Tibial artery (tissue), 4 donors: ENCODE data around the gene MT1E.
"Not testable (repeated sequence)": the region's sequence is repeated elsewhere in the genome, so short reads cannot be mapped to it uniquely, and the experiment has no call there.

ENCODE experiments used
- DNase-seq, 2 donors: peaks; one replicate each; pipeline ENCODE4 v3.0.0-alpha.2; 2019
- H3K27ac ChIP-seq, 2 donors: fragments of 200-600 bp; sonication (generic) in 1 of 2; 1 replicate in 1 of 2; 2 replicates in 1 of 2; pipeline ENCODE4 v1.5.1; 2018 to 2019; ENCODE audit warnings: mild to moderate bottlenecking in 1 of 2
- H3K27me3 ChIP-seq, 2 donors: fragments of 200-600 bp; sonication (generic) in 1 of 2; one replicate each; pipeline versions ENCODE4 v1.5.1 to v1.6.0; 2016 to 2019
- H3K36me3 ChIP-seq, 3 donors: fragments of 200-600 bp; sonication (generic) in 2 of 3; one replicate each; pipeline ENCODE4 v1.5.1; 2016 to 2019; ENCODE audit warnings: mild to moderate bottlenecking in 2 of 3
- H3K4me1 ChIP-seq, 4 donors: fragments of 200-600 bp; sonication (generic) in 2 of 4; 1 replicate in 3 of 4; 2 replicates in 1 of 4; pipeline ENCODE4 v1.5.1; 2016 to 2019
- H3K4me3 ChIP-seq, 2 donors: fragments of 200-600 bp; sonication (generic) in 1 of 2; 1 replicate in 1 of 2; 2 replicates in 1 of 2; pipeline ENCODE4 v1.5.1; 2018 to 2019; ENCODE audit warnings: mild to moderate bottlenecking in 2 of 2
- H3K9me3 ChIP-seq, 3 donors: fragments of 200-600 bp; sonication (generic) in 1 of 3; one replicate each; pipeline ENCODE4 v1.5.1; 2016 to 2019
- intact Hi-C: fragments of 100-400 bp; cut with DNase I; formaldehyde crosslinking; loops from one replicate; pipeline ENCODE4 v1.15.0; 2023; ENCODE audit warnings: low total_unique reads
- TF ChIP-seq, protein P1 (sequence below), 2 experiments: fragments of 200-600 bp in 1 of 2; fragments of 450-650 bp in 1 of 2; IDR thresholded peaks; one replicate each; pipeline ENCODE4 v1.5.1; 2017 to 2019; ENCODE audit warnings: antibody characterized with exemption in 2 of 2, mild to moderate bottlenecking in 1 of 2, moderate library complexity in 1 of 2

The MT1E gene

DNA sequence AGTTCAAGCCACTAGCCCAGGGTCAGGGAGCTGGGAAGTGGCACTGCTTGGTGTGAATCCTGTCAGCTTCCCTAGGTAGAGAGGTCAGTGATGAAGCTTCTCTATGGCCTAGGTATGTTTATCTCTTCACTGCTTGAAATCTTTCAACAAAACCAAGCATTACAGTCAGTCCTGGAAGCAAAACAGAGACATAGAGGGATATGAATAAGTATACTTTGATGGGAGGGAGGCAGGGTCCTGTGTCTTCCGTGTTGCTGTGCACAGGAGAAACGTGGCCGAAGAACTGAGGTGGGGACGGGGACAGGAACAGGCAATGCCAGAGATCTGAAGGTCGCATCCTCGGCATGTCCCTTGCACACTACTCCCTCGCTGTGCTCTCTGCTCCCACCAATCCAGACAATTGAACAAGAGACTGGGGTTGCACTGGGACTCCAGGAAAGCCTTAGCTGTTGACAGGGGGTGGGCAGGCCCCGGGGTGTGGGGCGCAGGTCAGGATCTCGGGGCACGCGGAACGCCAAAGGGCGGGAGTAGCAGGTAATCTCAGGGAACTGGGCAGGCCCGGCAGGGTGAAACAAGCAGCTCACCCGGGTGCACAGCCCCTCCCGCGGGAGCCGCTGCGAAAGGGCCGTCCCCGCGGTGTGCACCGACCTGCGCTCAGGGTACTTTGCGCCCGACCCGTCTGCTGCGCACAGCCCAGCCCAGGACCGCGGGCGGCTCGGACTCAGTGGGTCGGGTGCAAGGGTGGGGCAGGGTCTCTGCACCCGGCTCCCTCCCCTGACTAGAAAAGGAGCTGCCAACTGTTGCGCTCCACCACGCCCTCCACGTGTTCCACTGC, 43.6 kb downstream of the MT1E start, which contains the start of gene MT1H:
TSS of gene MT1H (plus strand) at position 810 of the 835 bp plus-strand sequence. CDS start 71 bp downstream, outside the sequence.
- intact Hi-C loops = loop anchor here (5.0 kb wide), 1 partner anchor 33 kb away; no protein-coding TSS in a partner anchor
- no peak within 1 kb of the TSS for H3K4me3 ChIP-seq

DNA sequence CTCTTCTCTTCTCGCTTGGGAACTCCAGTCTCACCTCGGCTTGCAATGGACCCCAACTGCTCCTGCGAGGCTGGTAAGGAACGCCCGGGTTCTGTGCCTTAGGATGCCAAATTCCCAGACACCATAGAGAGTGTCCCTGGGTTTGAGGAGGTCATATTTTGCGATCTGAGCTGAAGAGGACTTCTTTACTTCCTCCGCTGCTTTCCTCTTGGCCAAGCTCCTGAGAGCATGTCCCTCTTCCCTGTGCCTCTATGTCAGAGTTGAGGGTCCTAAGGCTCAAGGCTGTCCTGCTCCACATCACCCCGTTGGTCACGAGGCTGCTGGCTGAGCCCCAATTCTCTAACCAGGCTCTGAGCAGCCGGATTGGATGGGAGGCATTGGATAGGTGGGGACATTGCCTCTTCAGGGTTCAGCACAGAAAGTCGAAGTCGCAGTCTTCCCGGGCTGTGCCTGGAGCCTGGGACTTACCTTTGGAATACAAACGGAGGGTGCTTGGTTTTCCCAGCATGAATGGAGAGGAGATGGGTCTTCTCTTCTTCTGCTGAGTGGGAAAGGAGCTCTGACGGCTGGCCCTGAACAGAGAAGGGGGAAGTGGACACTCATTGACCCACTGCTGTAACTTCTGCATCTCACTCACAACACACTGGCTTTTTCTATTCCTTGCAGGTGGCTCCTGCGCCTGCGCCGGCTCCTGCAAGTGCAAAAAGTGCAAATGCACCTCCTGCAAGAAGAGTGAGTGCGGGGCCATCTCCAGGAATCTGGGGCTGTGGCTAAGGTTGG, 44.4 kb downstream of the MT1E start:
- H3K36me3 ChIP-seq = no peaks in the 10 kb centered on the region
- no peaks in the 10 kb centered on the region for H3K9me3 ChIP-seq
- TF ChIP-seq, protein P1, sequence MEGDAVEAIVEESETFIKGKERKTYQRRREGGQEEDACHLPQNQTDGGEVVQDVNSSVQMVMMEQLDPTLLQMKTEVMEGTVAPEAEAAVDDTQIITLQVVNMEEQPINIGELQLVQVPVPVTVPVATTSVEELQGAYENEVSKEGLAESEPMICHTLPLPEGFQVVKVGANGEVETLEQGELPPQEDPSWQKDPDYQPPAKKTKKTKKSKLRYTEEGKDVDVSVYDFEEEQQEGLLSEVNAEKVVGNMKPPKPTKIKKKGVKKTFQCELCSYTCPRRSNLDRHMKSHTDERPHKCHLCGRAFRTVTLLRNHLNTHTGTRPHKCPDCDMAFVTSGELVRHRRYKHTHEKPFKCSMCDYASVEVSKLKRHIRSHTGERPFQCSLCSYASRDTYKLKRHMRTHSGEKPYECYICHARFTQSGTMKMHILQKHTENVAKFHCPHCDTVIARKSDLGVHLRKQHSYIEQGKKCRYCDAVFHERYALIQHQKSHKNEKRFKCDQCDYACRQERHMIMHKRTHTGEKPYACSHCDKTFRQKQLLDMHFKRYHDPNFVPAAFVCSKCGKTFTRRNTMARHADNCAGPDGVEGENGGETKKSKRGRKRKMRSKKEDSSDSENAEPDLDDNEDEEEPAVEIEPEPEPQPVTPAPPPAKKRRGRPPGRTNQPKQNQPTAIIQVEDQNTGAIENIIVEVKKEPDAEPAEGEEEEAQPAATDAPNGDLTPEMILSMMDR (IDR thresholded peaks at IDR 0.05) = no peak
- H3K4me1 ChIP-seq = peaks cover 0 to 21% (median 17%) of the 10 kb centered on the region in 4 donors
- no peak overlapping the region for H3K4me3 ChIP-seq
- no peak for DNase-seq
- peaks cover 3 to 86% of the 10 kb centered on the region in 2 donors for H3K27me3 ChIP-seq
- no peak overlapping the region for H3K27ac ChIP-seq
- intact Hi-C loops = loop anchor here (5.0 kb wide), 1 partner anchor 32 kb away; no protein-coding TSS in a partner anchor

More for the DNA sequence above, 43.6 kb downstream of the MT1E start, which contains the start of gene MT1H:
- H3K4me1 ChIP-seq = peaks cover 0 to 21% (median 17%) of the 10 kb centered on the region in 4 donors
- no peak for DNase-seq
- H3K36me3 ChIP-seq = no peaks in the 10 kb centered on the region
- no peak within 1 kb of the TSS for H3K27ac ChIP-seq
- H3K27me3 ChIP-seq = peaks cover 3 to 86% of the 10 kb centered on the region in 2 donors
- TF ChIP-seq, protein P1 (IDR thresholded peaks at IDR 0.05) = no peak
- no peaks in the 10 kb centered on the region for H3K9me3 ChIP-seq

DNA sequence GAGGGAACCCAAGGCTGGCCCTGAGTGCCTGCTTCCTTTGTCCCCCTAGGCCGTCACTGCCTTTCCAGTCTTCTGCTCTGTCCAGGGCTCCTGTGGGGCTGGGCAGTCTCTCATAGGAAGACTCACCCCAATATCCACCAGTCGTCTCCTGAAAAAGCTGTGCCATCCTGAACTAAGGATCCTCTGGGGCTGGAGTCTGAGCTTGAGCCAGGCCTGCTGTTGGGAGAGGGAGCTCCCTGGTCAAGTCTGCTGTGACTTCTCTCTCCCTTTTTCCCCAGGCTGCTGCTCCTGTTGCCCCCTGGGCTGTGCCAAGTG, 45.0 kb downstream of the MT1E start:
- no peak for DNase-seq
- Histone ChIP-seq H3K4me3 (no peak overlapping the region), H3K36me3 (no peaks in the 10 kb centered on the region), H3K4me1 (peaks cover 0 to 23% (median 18%) of the 10 kb centered on the region in 4 donors), H3K27ac (no peak overlapping the region), H3K27me3 (peaks cover 3 to 87% of the 10 kb centered on the region in 2 donors), H3K9me3 (no peaks in the 10 kb centered on the region)
- intact Hi-C loops = no loop called here
- TF ChIP-seq, protein P1 (IDR thresholded peaks at IDR 0.05) = no peak

DNA sequence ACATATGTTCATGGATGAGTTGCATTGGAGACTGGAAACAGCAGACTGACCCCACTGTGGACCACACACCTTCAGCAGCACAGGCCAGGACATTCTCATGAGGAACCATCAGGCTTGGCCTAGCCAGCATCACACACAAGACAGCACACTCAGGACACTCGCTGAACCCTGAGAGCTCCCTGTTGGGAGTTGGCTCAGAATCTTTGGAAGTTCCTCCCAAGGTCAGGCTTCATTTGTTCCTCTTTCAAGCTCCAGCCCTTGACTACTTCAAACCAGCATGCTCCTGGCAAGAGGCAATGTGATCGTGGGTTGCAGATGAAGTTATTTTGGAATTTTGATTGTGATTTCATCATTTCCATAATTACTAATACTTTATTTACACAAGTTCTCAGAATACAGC, 46.1 kb downstream of the MT1E start:
- H3K4me1 ChIP-seq = peaks cover 0 to 31% (median 25%) of the 10 kb centered on the region in 4 donors
- H3K9me3 ChIP-seq, H3K36me3 ChIP-seq, intact Hi-C loops, H3K27ac ChIP-seq, H3K4me3 ChIP-seq, DNase-seq: not testable (repeated sequence)
- peaks cover 3 to 85% of the 10 kb centered on the region in 2 donors for H3K27me3 ChIP-seq

DNA sequence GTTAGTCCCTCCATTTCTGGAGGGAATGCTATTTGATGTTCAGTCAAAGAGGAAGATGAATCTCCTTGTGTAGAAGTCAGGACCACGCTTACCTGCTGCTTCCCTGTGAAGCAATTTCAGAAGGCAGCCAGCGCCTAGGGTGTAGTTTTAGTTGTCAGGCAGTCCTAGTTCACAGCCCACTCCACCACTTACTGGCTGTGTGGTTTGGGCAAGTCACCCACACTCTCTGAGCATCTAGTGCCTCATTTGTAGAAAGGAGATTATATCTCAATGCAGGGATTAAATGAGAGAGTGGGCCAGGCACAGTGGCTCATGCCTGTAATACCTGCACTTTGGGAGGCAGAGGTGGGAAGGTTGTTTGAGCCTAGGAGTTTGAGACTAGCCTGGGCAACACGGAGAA, 46.6 kb downstream of the MT1E start:
- DNase-seq, H3K4me3 ChIP-seq, intact Hi-C loops, H3K36me3 ChIP-seq, H3K9me3 ChIP-seq, H3K27ac ChIP-seq: not testable (repeated sequence)
- Histone ChIP-seq H3K27me3 (peaks cover 3 to 80% of the 10 kb centered on the region in 2 donors), H3K4me1 (peaks cover 0 to 31% (median 24%) of the 10 kb centered on the region in 4 donors)

DNA sequence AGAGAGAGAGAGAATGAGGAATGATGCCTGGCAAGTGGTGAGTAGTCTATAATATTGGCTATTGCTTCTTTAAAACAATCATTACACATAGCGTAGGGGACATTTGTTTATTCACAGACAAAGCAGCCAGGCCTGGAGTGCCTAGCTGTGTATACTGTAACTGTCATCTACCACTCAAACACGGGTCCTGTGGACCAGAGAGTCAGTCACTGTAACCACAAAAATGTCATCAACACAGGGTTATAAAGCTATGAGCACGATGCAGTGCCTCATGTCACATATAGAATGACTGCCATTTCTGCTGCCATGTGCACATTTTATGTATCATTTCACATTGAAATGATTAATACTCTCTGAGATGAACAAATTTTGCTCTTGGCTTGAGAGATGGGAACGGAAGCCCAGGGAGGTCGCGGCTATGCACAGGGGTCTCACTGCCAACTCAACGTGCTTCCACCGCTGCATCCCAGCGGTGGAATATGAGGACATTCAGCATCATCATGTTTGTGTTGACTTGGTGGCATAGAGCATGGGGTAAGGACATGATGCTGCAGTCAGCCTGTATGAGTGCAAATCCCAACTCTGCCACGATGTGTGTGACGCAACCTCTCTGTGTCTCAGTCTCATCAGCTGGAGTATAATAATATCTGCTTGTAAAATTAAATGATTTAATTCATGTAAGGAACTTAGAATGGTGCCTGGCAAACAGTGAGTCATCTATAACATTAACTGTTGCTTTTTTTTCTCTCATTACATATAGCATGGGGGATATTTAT, 47.4 kb downstream of the MT1E start:
- no peak overlapping the region for H3K27ac ChIP-seq
- no peaks in the 10 kb centered on the region for H3K36me3 ChIP-seq
- H3K9me3 ChIP-seq = no peaks in the 10 kb centered on the region
- TF ChIP-seq, protein P1 (IDR thresholded peaks at IDR 0.05) = no peak
- peaks cover 0 to 27% (median 18%) of the 10 kb centered on the region in 4 donors for H3K4me1 ChIP-seq
- intact Hi-C loops = no loop called here
- no peak for DNase-seq
- H3K27me3 ChIP-seq = peaks cover 3 to 72% of the 10 kb centered on the region in 2 donors
- H3K4me3 ChIP-seq = no peak overlapping the region
